H1 (cell line): ENCODE results near the gene GPX6. TPM values are rescaled to one million over a fixed set of nuclear protein-coding genes. Genes with fewer than 3 reads are reported as not detected.

ENCODE experiments used
- ASH2L ChIP-seq: fragments of 200-600, 300-600 bp; sonication (generic); IDR thresholded peaks from one replicate; pipeline ENCODE4 v1.7.1; 2017; ENCODE audit warnings: low read length
- CBX8 ChIP-seq: fragments of 300-800, 300-1000 bp; sonication (generic); IDR thresholded peaks from 2 replicates; pipeline ENCODE4 v1.7.1; 2016; ENCODE audit warnings: low read depth, low read length, borderline replicate concordance
- GABPA ChIP-seq: IDR thresholded peaks from 2 replicates; pipeline ENCODE4 v1.6.1; 2011; ENCODE audit warnings: mild to moderate bottlenecking, low read length, moderate library complexity, borderline replicate concordance; ENCODE audit not compliant: insufficient read depth
- KDM1A ChIP-seq: fragments of 200-600, 300-600 bp; sonication (generic); IDR thresholded peaks from 2 replicates; pipeline ENCODE4 v1.7.1; 2016; ENCODE audit warnings: mild to moderate bottlenecking, low read length, borderline replicate concordance
- KDM5A ChIP-seq: fragments of 200-600 bp; IDR thresholded peaks from 2 replicates; pipeline ENCODE4 v1.7.1; 2012; ENCODE audit warnings: mild to moderate bottlenecking, low read length, inconsistent platforms, mixed read lengths
- POU5F1 ChIP-seq: IDR thresholded peaks from 2 replicates; pipeline ENCODE4 v1.6.1; 2011; ENCODE audit warnings: low read depth, mild to moderate bottlenecking, low read length, moderate library complexity
- SP4 ChIP-seq: IDR thresholded peaks from 2 replicates; pipeline ENCODE4 v1.6.1; 2012; ENCODE audit warnings: low read length, inconsistent platforms
- TEAD4 ChIP-seq: IDR thresholded peaks from 2 replicates; pipeline ENCODE4 v1.6.1; 2012; ENCODE audit warnings: low read depth, low read length, inconsistent platforms, mixed read lengths
- ZNF274 ChIP-seq: IDR thresholded peaks from 2 replicates; pipeline ENCODE4 v1.7.0; 2012; ENCODE audit warnings: low read length, borderline replicate concordance; ENCODE audit errors: extremely low read depth
- polyA plus RNA-seq, 7 experiments: library from polyadenylated mRNA; depleted of rRNA in 3 of 7; stranded (reverse) in 5 of 7; unstranded in 2 of 7; fragments of >200 nt in 5 of 7; fragments of 200-250 nt in 2 of 7; gene quantifications; 1 replicate in 5 of 7; 2 replicates in 1 of 7; 4 replicates in 1 of 7; pipeline versions ENCODE4 v1.2.1 to v1.2.3, GENCODE V29; 2011 to 2013; ENCODE audit warnings: missing spikeins in 2 of 7, mixed read lengths in 2 of 7
- total RNA-seq: library from RNA; stranded (reverse); fragmentation: NEBNext Ultra II Directional; extraction: Animal tissue kit (Norgen Biotek cat#: 25700); gene quantifications from 2 replicates; pipeline ENCODE4 v1.2.1, GENCODE V29; 2021
- TF ChIP-seq, protein P1 (sequence below): fragments of 300-600 bp; sonication (generic); IDR thresholded peaks from 2 replicates; pipeline ENCODE4 v1.7.1; 2012; ENCODE audit warnings: low read length, moderate library complexity, mild to moderate bottlenecking, inconsistent platforms; ENCODE audit not compliant: insufficient replicate concordance

Gene GPX6
- total and polyA plus RNA-seq, 2 of the 8 experiments (the other 6 are each of a cell fraction or from before 2014, with no cell fraction given): not detected

- TF ChIP-seq, protein P1, sequence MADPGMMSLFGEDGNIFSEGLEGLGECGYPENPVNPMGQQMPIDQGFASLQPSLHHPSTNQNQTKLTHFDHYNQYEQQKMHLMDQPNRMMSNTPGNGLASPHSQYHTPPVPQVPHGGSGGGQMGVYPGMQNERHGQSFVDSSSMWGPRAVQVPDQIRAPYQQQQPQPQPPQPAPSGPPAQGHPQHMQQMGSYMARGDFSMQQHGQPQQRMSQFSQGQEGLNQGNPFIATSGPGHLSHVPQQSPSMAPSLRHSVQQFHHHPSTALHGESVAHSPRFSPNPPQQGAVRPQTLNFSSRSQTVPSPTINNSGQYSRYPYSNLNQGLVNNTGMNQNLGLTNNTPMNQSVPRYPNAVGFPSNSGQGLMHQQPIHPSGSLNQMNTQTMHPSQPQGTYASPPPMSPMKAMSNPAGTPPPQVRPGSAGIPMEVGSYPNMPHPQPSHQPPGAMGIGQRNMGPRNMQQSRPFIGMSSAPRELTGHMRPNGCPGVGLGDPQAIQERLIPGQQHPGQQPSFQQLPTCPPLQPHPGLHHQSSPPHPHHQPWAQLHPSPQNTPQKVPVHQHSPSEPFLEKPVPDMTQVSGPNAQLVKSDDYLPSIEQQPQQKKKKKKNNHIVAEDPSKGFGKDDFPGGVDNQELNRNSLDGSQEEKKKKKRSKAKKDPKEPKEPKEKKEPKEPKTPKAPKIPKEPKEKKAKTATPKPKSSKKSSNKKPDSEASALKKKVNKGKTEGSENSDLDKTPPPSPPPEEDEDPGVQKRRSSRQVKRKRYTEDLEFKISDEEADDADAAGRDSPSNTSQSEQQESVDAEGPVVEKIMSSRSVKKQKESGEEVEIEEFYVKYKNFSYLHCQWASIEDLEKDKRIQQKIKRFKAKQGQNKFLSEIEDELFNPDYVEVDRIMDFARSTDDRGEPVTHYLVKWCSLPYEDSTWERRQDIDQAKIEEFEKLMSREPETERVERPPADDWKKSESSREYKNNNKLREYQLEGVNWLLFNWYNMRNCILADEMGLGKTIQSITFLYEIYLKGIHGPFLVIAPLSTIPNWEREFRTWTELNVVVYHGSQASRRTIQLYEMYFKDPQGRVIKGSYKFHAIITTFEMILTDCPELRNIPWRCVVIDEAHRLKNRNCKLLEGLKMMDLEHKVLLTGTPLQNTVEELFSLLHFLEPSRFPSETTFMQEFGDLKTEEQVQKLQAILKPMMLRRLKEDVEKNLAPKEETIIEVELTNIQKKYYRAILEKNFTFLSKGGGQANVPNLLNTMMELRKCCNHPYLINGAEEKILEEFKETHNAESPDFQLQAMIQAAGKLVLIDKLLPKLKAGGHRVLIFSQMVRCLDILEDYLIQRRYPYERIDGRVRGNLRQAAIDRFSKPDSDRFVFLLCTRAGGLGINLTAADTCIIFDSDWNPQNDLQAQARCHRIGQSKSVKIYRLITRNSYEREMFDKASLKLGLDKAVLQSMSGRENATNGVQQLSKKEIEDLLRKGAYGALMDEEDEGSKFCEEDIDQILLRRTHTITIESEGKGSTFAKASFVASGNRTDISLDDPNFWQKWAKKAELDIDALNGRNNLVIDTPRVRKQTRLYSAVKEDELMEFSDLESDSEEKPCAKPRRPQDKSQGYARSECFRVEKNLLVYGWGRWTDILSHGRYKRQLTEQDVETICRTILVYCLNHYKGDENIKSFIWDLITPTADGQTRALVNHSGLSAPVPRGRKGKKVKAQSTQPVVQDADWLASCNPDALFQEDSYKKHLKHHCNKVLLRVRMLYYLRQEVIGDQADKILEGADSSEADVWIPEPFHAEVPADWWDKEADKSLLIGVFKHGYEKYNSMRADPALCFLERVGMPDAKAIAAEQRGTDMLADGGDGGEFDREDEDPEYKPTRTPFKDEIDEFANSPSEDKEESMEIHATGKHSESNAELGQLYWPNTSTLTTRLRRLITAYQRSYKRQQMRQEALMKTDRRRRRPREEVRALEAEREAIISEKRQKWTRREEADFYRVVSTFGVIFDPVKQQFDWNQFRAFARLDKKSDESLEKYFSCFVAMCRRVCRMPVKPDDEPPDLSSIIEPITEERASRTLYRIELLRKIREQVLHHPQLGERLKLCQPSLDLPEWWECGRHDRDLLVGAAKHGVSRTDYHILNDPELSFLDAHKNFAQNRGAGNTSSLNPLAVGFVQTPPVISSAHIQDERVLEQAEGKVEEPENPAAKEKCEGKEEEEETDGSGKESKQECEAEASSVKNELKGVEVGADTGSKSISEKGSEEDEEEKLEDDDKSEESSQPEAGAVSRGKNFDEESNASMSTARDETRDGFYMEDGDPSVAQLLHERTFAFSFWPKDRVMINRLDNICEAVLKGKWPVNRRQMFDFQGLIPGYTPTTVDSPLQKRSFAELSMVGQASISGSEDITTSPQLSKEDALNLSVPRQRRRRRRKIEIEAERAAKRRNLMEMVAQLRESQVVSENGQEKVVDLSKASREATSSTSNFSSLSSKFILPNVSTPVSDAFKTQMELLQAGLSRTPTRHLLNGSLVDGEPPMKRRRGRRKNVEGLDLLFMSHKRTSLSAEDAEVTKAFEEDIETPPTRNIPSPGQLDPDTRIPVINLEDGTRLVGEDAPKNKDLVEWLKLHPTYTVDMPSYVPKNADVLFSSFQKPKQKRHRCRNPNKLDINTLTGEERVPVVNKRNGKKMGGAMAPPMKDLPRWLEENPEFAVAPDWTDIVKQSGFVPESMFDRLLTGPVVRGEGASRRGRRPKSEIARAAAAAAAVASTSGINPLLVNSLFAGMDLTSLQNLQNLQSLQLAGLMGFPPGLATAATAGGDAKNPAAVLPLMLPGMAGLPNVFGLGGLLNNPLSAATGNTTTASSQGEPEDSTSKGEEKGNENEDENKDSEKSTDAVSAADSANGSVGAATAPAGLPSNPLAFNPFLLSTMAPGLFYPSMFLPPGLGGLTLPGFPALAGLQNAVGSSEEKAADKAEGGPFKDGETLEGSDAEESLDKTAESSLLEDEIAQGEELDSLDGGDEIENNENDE: peak; percentile 14
- TF ChIP-seq KDM1A (peak; percentile 92), CBX8 (no peak), ZNF274 (no peak), GABPA (no peak), TEAD4 (no peak), KDM5A (no peak), ASH2L (peak; percentile 65), POU5F1 (0 out of 2 replicates have a peak, but pooled peaks have one; percentile 37), SP4 (peak; percentile 4; the same call in 1 of the 2 replicates)
Observed at GRCh38 chr6:28542440-28543296, 27.1 kb upstream of the GPX6 start (continued).
